ENCODE results near the gene FNDC3B.

DNA sequence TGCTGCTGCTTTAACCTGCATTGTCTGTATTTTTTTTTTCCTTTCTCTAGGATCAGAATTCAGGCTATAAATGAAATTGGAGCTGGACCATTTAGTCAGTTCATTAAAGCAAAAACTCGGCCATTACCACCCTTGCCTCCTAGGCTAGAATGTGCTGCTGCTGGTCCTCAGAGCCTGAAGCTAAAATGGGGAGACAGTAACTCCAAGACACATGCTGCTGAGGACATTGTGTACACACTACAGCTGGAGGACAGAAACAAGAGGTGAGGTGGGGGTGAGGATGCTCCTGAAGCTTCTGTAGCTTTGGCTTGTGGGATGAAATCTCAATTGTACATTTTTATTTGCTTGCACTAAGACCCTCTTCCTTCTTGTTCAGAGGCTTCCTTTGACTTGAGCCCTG is 323.2 kb downstream of the FNDC3B start:
- TF ChIP-seq SIN3A (IDR thresholded peaks at IDR 0.05; ENCODE audit: borderline replicate concordance, insufficient read depth, low read length) (no peak), FOXP2 (optimal IDR thresholded peaks at IDR 0.05; ENCODE audit: borderline replicate concordance, extremely low read depth, extremely low read length, insufficient read depth) (no peak), POLR2AphosphoS5 (IDR thresholded peaks at IDR 0.05; ENCODE audit: low read depth, low read length) (no peak)

Measured in PFSK-1 (cell line).